GM12801 (cell line): ENCODE measurements around the gene ABI2.

Source experiments
- TF ChIP-seq, protein P1 (sequence below): IDR thresholded peaks from one replicate; pipeline ENCODE4 v1.5.1; 2011; ENCODE audit warnings: control low read depth; ENCODE audit not compliant: insufficient read length; ENCODE audit errors: extremely low read depth

Gene ABI2

DNA sequence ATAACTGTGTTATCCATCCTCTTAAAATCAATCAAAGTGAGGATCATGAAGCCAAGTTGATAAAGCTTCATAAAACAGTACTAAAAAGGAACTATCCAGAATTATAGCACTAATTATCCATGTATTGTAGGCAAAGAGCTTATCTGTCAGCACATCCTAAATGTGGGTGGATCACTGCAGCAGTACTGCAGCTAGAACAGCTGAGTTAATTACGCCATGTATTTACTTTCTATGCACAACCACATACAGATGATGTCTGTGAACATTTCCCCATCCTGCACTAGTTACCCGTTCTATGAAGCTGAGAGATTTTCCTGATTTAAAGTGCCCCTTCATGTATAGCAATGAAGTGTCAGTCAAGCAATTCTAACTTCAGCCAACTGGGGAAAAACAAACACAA, 110.3 kb downstream of the ABI2 start:
- TF ChIP-seq, protein P1, sequence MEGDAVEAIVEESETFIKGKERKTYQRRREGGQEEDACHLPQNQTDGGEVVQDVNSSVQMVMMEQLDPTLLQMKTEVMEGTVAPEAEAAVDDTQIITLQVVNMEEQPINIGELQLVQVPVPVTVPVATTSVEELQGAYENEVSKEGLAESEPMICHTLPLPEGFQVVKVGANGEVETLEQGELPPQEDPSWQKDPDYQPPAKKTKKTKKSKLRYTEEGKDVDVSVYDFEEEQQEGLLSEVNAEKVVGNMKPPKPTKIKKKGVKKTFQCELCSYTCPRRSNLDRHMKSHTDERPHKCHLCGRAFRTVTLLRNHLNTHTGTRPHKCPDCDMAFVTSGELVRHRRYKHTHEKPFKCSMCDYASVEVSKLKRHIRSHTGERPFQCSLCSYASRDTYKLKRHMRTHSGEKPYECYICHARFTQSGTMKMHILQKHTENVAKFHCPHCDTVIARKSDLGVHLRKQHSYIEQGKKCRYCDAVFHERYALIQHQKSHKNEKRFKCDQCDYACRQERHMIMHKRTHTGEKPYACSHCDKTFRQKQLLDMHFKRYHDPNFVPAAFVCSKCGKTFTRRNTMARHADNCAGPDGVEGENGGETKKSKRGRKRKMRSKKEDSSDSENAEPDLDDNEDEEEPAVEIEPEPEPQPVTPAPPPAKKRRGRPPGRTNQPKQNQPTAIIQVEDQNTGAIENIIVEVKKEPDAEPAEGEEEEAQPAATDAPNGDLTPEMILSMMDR: no peak

DNA sequence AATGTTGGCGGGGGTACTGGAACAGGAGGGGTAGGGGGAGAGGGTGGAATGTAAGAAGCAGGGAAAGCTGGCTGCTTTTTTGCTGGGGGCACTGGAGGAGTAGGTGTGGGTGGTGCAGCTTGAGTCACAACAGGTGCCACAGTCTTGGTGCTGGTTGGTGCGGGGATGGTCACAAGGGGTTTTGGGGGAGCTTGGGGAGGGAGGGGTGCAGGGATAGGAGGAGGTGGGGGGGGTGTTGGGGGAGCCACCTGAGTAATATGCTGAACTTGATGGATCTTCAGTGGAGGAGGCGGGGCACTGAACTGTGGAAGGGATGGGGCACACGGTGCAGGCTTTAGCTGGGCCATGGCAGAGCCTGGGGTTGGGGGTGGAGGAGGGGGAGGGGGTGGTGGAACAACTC, 112.5 kb downstream of the ABI2 start:
- TF ChIP-seq, protein P1: no peak

- TF ChIP-seq, protein P1: no peak
Observed at GRCh38 chr2:203441463-203441862, 113.3 kb downstream of the ABI2 start.

DNA sequence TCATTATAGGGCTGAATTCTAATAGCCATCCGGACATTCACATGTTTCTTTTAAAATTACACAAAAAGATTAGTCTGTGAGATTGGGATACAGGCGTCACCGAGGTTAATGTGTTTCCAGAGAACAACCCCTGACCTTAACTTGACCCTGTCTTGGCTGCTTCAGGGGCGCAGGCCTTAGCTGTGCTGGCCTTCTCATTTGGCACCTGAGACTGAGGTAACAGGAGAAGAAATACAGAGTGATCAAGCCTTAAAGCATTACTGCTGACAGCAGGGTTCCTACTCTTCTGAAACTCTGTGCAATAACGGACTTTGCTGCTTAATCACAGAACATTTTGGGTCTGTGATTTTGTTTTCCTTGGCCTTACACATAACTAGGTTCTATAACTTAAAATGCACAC, 114.3 kb downstream of the ABI2 start:
- TF ChIP-seq, protein P1: no peak

DNA sequence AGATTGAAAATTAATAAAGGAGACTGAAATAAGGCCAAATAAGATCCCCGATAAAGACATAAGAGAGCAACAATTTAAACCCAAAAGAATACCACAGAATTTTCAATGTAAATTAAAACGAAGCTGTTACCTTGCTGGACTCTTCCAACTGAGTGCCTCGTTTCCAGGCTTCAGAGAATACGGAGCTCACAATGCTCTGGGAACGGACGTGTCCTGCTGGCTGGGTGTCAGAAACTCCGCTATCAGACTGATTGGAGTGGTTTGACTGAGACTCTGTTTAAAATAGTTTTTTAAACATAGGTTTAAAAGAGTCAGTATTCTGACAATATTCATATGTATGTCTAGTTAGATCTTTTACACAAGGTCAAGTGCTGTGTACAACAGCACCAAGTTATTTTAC, 116.5 kb downstream of the ABI2 start:
- TF ChIP-seq, protein P1: no peak

- TF ChIP-seq, protein P1: no peak
Observed at GRCh38 chr2:203446071-203446481, 117.9 kb downstream of the ABI2 start.

DNA sequence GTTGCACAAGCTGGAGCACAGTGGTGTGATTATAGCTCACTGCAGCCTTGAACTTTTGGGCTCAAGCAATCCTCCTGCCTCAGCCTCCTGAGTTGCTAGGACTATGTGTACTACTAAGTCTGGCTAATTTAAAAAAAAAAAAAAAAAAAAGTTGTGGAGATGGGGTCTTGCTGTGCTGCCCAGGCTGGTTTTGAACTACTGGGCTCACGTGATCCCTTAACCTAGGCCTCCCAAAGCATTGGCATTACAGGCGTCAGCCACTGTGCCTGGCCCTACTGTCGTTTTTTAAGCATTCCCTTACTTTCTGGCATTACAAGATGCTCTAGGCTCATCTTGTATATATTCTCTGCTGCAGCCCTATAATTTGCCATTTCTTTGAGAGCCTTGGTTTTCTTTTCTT, 118.6 kb downstream of the ABI2 start:
- TF ChIP-seq, protein P1: no peak

DNA sequence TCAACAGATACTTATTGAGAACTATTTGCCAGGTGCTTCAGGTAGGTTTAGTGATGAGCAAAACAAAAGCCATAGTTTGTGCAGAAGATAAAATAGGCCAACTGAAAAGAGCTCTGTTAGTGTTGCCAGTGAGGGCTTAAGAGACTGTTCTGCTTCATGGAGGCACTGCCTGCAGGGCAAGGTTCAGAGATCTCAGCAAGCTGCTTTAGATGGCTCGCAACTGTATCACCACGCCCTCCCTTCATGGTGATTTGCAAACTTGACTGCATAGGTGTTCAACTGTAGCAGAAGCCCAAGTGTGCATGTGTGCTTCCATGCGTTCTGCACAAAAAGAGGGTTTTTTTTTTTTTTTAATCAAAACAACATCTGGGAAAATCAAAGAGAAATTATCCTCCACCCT, 122.4 kb downstream of the ABI2 start:
- TF ChIP-seq, protein P1: no peak
